ENCODE results near the gene SLC18A3. TPM values are rescaled to one million over a fixed set of nuclear protein-coding genes. Genes with fewer than 3 reads are reported as not detected.

The SLC18A3 gene
- total RNA-seq, 4 donors from 2014 or later = not detected

DNA sequence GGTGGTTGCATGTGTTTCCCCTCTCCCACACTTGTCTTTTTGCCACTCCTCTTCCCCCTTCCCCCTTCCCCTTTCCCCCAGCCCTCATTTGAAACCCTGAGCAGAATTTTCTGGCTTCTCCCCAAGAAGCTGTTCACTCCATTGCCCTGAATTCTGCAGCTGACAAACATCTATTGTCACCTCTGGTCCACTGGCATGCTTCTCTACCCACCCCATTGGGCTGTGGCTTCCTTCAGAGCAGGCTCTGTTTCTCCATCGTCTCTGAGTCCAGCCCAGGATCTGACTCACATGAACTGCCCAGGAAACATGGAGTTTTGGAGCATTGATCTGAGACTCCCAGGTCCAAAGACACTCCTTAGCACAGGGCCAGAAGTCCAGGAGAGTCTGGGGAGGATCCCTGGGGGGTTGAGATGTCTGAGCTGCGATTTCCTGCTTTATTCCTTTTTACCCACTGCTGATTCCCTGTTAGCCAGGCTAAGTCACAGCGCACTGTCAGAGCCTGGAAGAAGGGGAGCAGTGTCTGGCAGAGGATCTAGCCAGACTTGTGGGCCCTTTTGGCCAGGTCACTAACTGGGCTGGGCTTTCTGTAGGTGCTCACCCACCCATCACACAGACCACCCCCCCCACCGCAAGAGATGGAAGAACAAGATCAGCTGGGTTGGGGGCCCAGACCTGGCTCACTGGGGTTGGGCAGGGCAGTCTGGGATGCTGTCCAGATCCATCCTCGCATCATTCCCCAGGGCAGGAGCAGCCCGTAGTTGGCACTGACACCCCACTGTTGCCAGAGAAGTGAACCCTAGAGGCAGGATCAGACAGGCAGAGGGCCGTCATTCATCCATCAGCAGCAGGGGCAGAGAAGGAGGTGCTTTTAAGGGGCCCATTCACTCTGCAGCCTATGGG is 7.3 kb downstream of the SLC18A3 start:
- H3K27ac ChIP-seq = no peak overlapping the region
- peaks cover 88% of the 10 kb centered on the region for H3K27me3 ChIP-seq
- no peaks in the 10 kb centered on the region for H3K36me3 ChIP-seq
- TF ChIP-seq POLR2A (IDR thresholded peaks at IDR 0.05) (no peak), POLR2AphosphoS5 (IDR thresholded peaks at IDR 0.05) (no peak), EP300 (IDR thresholded peaks at IDR 0.05) (no peak)
- TF ChIP-seq, protein P1, sequence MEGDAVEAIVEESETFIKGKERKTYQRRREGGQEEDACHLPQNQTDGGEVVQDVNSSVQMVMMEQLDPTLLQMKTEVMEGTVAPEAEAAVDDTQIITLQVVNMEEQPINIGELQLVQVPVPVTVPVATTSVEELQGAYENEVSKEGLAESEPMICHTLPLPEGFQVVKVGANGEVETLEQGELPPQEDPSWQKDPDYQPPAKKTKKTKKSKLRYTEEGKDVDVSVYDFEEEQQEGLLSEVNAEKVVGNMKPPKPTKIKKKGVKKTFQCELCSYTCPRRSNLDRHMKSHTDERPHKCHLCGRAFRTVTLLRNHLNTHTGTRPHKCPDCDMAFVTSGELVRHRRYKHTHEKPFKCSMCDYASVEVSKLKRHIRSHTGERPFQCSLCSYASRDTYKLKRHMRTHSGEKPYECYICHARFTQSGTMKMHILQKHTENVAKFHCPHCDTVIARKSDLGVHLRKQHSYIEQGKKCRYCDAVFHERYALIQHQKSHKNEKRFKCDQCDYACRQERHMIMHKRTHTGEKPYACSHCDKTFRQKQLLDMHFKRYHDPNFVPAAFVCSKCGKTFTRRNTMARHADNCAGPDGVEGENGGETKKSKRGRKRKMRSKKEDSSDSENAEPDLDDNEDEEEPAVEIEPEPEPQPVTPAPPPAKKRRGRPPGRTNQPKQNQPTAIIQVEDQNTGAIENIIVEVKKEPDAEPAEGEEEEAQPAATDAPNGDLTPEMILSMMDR (IDR thresholded peaks at IDR 0.05) = no peak
- peak; percentile 35 to 40 for DNase-seq (ENCODE audit: low spot score in 2 of 2)
- WGBS = 40% methylated on average over 6 of the region's 7 CpGs
- no peak overlapping the region for H3K4me3 ChIP-seq
- peaks cover 5% of the 10 kb centered on the region for H3K4me1 ChIP-seq
- H3K9me3 ChIP-seq = no peaks in the 10 kb centered on the region

DNA sequence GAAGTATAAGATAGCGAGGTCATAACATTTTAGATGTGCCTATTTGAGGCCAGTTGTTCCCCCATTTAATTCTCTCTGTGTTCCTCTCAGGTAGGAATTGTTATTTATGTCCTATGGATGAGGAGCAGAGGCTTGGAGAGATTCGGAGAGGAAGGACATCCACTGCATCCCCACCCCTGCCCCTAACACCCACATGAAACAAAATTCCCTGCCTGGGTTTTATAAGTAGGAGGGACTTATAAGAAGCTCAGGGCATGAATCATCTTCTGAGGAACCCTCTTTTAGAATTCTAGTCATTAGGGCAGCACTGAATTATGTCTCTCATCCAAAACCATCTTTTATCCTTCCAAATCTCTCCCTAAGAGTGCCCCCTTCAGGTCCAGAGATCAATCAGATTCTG is 8.7 kb downstream of the SLC18A3 start:
- 70% methylated on average over 2 of the region's 2 CpGs for WGBS
- Histone ChIP-seq H3K27me3 (peaks cover 82% of the 10 kb centered on the region), H3K4me3 (no peak overlapping the region), H3K4me1 (peaks cover 5% of the 10 kb centered on the region), H3K9me3 (no peaks in the 10 kb centered on the region), H3K36me3 (no peaks in the 10 kb centered on the region), H3K27ac (no peak overlapping the region)
- no peak for TF ChIP-seq POLR2AphosphoS5 (IDR thresholded peaks at IDR 0.05)
- TF ChIP-seq EP300 (IDR thresholded peaks at IDR 0.05) = no peak
- no peak for TF ChIP-seq POLR2A (IDR thresholded peaks at IDR 0.05)
- TF ChIP-seq, protein P1 (IDR thresholded peaks at IDR 0.05) = no peak
- DNase-seq (ENCODE audit: low spot score in 2 of 2) = no peak

DNA sequence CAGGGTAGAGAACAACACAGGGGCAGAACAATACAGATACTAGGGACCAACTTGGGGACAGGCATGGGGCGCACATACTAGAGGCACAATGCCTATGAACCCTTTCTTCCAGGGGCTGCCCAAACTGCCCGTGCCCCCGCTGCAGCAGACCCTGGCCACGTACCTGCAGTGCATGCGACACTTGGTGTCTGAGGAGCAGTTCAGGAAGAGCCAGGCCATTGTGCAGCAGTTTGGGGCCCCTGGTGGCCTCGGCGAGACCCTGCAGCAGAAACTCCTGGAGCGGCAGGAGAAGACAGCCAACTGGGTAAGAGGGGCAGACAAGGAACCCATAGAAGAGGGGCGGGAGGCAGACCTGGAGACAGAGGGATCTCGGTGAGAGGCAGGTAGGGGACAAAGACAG is 9.5 kb downstream of the SLC18A3 start:
- Histone ChIP-seq H3K4me3 (no peak overlapping the region), H3K36me3 (no peaks in the 10 kb centered on the region), H3K27ac (no peak overlapping the region), H3K27me3 (peaks cover 76% of the 10 kb centered on the region), H3K9me3 (no peaks in the 10 kb centered on the region), H3K4me1 (no peaks in the 10 kb centered on the region)
- peak; percentile 31 to 40 for DNase-seq (ENCODE audit: low spot score in 2 of 2)
- WGBS = 70% methylated on average over 10 of the region's 10 CpGs
- TF ChIP-seq EP300 (IDR thresholded peaks at IDR 0.05) (no peak), POLR2A (IDR thresholded peaks at IDR 0.05) (no peak), POLR2AphosphoS5 (IDR thresholded peaks at IDR 0.05) (no peak)
- TF ChIP-seq, protein P1 (IDR thresholded peaks at IDR 0.05) = no peak

DNA sequence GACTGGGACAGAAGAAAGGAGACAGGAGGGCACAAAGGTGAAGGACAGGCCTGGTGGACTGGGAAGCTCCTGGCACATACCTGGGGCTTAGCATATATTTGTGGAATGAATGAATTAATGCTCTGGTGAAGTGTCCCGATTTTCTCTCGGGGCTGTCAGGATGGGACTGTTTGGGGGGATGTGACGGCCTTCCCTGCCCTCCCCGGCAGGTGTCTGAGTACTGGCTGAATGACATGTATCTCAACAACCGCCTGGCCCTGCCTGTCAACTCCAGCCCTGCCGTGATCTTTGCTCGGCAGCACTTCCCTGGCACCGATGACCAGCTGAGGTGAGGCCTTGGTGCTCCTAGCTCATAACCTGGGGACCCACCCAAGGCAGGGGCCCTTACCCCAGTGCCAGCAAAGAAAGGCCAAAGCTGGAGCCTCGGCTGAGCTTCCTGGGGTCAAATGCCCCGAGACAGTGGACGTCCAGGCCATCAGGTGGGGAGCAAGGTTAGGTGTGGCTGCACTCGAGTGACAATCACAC is 10.2 kb downstream of the SLC18A3 start:
- H3K4me1 ChIP-seq = no peaks in the 10 kb centered on the region
- peak; percentile 36 to 63 for DNase-seq (ENCODE audit: low spot score in 2 of 2)
- 81% methylated on average over 4 of the region's 12 CpGs for WGBS
- H3K27me3 ChIP-seq = peaks cover 69% of the 10 kb centered on the region
- H3K9me3 ChIP-seq = no peaks in the 10 kb centered on the region
- H3K4me3 ChIP-seq = no peak overlapping the region
- H3K27ac ChIP-seq = no peak overlapping the region
- no peaks in the 10 kb centered on the region for H3K36me3 ChIP-seq
- TF ChIP-seq, protein P1 (IDR thresholded peaks at IDR 0.05) = no peak
- TF ChIP-seq POLR2AphosphoS5 (IDR thresholded peaks at IDR 0.05) (no peak), EP300 (IDR thresholded peaks at IDR 0.05) (no peak), POLR2A (IDR thresholded peaks at IDR 0.05) (no peak)

DNA sequence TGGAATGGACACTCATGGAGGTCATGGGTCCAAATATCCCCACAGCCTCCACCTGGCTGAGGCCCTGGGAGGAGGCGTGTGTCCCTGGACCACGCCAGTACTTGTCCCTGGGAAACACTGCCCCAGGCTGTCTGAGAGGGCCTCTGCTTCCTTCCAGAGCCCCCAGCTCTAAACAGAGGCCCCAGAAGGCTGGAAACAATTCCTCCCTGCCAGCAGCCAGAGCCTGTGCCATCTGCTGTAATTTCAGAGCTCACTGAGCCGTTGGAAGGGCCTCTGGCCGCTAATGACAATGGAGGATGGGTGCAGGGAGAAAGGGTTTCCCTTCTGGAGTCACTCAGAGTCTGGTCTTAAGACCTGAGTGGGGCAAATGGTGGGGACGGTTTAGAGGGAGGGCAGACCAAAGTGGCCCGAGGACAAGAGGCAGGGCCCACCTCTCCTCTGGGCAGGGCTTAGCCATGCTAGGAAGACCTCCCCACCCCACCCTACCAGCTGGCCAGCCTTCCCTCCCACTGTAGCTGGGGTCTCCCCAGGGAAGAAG is 10.8 kb downstream of the SLC18A3 start:
- 49% methylated on average over 6 of the region's 6 CpGs for WGBS
- Histone ChIP-seq H3K27ac (no peak overlapping the region), H3K36me3 (no peaks in the 10 kb centered on the region), H3K27me3 (peaks cover 63% of the 10 kb centered on the region), H3K4me3 (no peak overlapping the region), H3K9me3 (no peaks in the 10 kb centered on the region), H3K4me1 (no peaks in the 10 kb centered on the region)
- no peak for TF ChIP-seq POLR2A (IDR thresholded peaks at IDR 0.05)
- no peak for TF ChIP-seq EP300 (IDR thresholded peaks at IDR 0.05)
- TF ChIP-seq POLR2AphosphoS5 (IDR thresholded peaks at IDR 0.05) = no peak
- TF ChIP-seq, protein P1 (IDR thresholded peaks at IDR 0.05) = no peak
- DNase-seq (ENCODE audit: low spot score in 2 of 2) = peak; percentile 9 to 69

All from suprapubic skin (tissue), 4 donors.